NCI-H2227 (cell line): ENCODE results near the gene MRPL50.

Experiments used
- DNase-seq: peaks from one replicate; lab custom pipeline; 2025; ENCODE audit not compliant: unreplicated experiment; lab: John Stamatoyannopoulos, UW

Gene MRPL50

DNA sequence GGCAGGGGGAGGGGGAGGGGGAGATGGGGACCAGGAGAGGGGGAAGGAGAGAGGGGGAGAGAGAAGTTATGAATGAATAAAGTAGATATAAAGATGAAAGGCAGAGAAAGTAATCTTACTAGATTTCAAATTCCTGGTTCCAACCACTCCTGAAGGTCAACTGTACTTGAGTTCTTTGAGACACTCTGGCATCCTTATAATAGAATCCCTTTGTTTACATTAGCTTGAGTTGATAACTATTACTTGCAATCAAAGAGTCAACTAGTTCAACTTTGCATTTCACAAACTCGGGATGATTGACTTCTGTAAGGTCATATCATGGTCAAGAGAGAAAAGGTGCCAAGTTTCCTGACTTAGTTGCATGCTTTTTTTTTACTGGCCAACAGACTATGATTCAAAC is 55.8 kb downstream of the MRPL50 start:
- DNase-seq = no peak

- no peak for DNase-seq
Observed at GRCh38 chr9:101341958-101342357, 56.5 kb downstream of the MRPL50 start.
